ENCODE results near the gene SYT10.
"Not testable (repeated sequence)": the region's sequence is repeated elsewhere in the genome, so short reads cannot be mapped to it uniquely, and the experiment has no call there.

SYT10 gene

GRCh38 chr12:33349791-33350190 lies 89.8 kb downstream of the SYT10 start:
- no peak for DNase-seq (ENCODE audit: low spot score)

- DNase-seq (ENCODE audit: low spot score): not testable (repeated sequence)
Measured at GRCh38 chr12:33331961-33332398, 107.6 kb downstream of the SYT10 start.

GRCh38 chr12:33330940-33331339 lies 108.7 kb downstream of the SYT10 start:
- no peak for DNase-seq (ENCODE audit: low spot score)

Data from left forelimb (tissue), 1 donor.